K562 (cell line): ENCODE data around the gene GMEB2. TPM values are rescaled to one million over a fixed set of nuclear protein-coding genes. Genes with fewer than 3 reads are reported as not detected.

Experiments
- ARNT ChIP-seq, 2 experiments: fragments of 450-650 bp; IDR thresholded peaks; 2 replicates each; pipeline ENCODE4 v1.6.1; 2016; ENCODE audit warnings: mild to moderate bottlenecking in 1 of 2
- EZH2 ChIP-seq: IDR thresholded peaks from 2 replicates; pipeline ENCODE4 v1.6.1; 2012; ENCODE audit warnings: low read depth, mild to moderate bottlenecking, inconsistent platforms, low read length, borderline replicate concordance
- HMGN3 ChIP-seq: IDR thresholded peaks from 2 replicates; pipeline ENCODE4 v1.6.1; 2011; ENCODE audit warnings: borderline replicate concordance, low read depth, mild to moderate bottlenecking, mixed read lengths, low read length; ENCODE audit not compliant: insufficient read length; ENCODE audit errors: extremely low read depth
- MECOM ChIP-seq: fragments of 250-450 bp; sonication (Bioruptor Pico); IDR thresholded peaks from 2 replicates; pipeline ENCODE4 v1.8.0; 2022; ENCODE audit warnings: inconsistent platforms
- SREBF1 ChIP-seq: fragments of 150-350 bp; IDR thresholded peaks from 2 replicates; pipeline ENCODE4 v1.6.1; 2014; ENCODE audit warnings: antibody characterized with exemption, low read depth, low read length, borderline replicate concordance
- SRSF9 ChIP-seq: fragments of 200-400 bp; formaldehyde crosslinking; IDR thresholded peaks from 2 replicates; pipeline ENCODE4 v1.6.1; 2017; ENCODE audit warnings: low read depth, low read length, borderline replicate concordance
- THRAP3 ChIP-seq: fragments of 450-650 bp; IDR thresholded peaks from 2 replicates; pipeline ENCODE4 v1.6.1; 2016; ENCODE audit warnings: mild to moderate bottlenecking, inconsistent platforms, borderline replicate concordance
- ZNF644 ChIP-seq: fragments of 200-800 bp; sonication (Bioruptor generic); IDR thresholded peaks from 2 replicates; pipeline ENCODE4 v1.6.1; 2016; ENCODE audit warnings: low read depth, missing genetic modification characterization, missing compliant biosample characterization
- ZNF785 ChIP-seq: fragments of 250-450 bp; sonication (Bioruptor Pico); IDR thresholded peaks from 2 replicates; pipeline ENCODE4 v1.4.0; 2020; ENCODE audit warnings: mild to moderate bottlenecking
- polyA plus RNA-seq, 8 experiments: library from polyadenylated mRNA; depleted of rRNA in 4 of 8; stranded (reverse) in 5 of 8; unstranded in 3 of 8; fragments of >200 nt; fragmentation: Nextera tagmentation in 2 of 8; fragmentation: Illumina TruSeq in 1 of 8; extraction: Ambion mirVana in 2 of 8; extraction: Trizol in 1 of 8; gene quantifications; 2 replicates each; pipeline versions ENCODE4 v1.2.1 to v1.2.3, GENCODE V29; 2011 to 2014; ENCODE audit warnings: inconsistent platforms in 1 of 8, missing spikeins in 1 of 8
- total RNA-seq, 7 experiments: library from RNA; depleted of rRNA in 6 of 7; stranded (reverse); fragments of >200 nt in 6 of 7; fragmentation: Illumina TruSeq in 2 of 7; extraction: Trizol in 2 of 7; gene quantifications; 2 replicates each; pipeline versions ENCODE4 v1.2.1 to v1.2.3, GENCODE V29; 2011 to 2021; ENCODE audit warnings: low replicate concordance in 1 of 7
- TF ChIP-seq, protein P1 (sequence below), 2 experiments: IDR thresholded peaks in 1 of 2; conservative IDR thresholded peaks in 1 of 2; 2 replicates each; pipeline ENCODE4 v1.6.1; 2016; ENCODE audit warnings: low read depth in 2 of 2, mild to moderate bottlenecking in 1 of 2, missing compliant biosample characterization in 1 of 2, missing genetic modification characterization in 1 of 2, moderate library complexity in 1 of 2
- TF ChIP-seq, protein P2 (sequence below): fragments of 250-450 bp; sonication (Bioruptor Pico); IDR thresholded peaks from 2 replicates; pipeline ENCODE4 v1.8.0; 2022; ENCODE audit warnings: inconsistent platforms
- TF ChIP-seq, protein P3 (sequence below): fragments of 450-650 bp; formaldehyde crosslinking; IDR thresholded peaks from 2 replicates; pipeline ENCODE4 v1.4.0; 2020; ENCODE audit warnings: mild to moderate bottlenecking, mixed read lengths
- TF ChIP-seq, protein P4 (sequence below): sonication (generic); formaldehyde crosslinking; IDR thresholded peaks from 2 replicates; pipeline ENCODE4 v1.8.0; 2022; ENCODE audit warnings: mild to moderate bottlenecking, missing genetic modification reagents
- TF ChIP-seq, protein P5 (sequence below), 2 experiments: fragments of 450-650 bp; IDR thresholded peaks; 2 replicates each; pipeline ENCODE4 v1.6.1; 2018; ENCODE audit warnings: mild to moderate bottlenecking in 2 of 2, low read depth in 1 of 2; ENCODE audit not compliant: partially characterized antibody in 2 of 2

The GMEB2 gene
- total and polyA plus RNA-seq, 9 of the 15 experiments (the other 6 are each of a cell fraction or from before 2014, with no cell fraction given), result 0.03 to 13.9 (median 6.3) TPM

DNA sequence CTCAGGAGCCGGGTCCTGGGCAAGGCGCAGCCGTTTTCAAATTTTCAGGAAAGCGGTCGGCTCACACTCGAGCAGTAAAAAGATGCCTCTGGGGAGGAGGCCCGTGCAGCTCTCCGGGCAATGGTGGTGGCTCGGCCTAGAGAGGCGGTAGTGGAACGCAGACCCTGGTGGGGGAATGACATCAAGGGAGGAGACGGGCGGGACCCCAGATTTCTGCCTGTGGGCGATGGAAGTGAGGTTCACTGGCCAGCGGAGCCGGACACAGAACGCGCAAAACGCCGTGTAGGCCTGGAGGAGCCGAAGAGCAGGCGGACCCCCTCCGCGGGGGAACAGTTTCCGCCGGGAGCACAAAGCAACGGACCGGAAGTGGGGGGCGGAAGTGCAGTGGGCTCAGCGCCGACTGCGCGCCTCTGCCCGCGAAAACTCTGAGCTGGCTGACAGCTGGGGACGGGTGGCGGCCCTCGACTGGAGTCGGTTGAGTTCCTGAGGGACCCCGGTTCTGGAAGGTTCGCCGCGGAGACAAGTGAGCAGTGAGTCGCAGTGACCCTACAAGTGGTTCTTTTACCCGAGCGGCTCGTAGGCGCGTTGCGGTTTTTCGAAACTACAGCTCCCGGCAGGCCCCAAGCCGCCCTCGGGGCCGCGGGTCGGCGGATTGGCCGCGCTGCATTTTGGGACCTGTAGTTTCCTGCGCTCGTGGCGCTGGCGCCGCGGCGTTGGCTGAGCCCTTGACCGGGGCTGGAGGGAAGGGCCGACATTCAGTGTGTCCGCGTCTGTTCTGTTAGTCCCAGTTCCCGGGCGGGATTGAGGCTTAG is 31.2 kb upstream of the GMEB2 start, which contains the start of gene RTEL1 (continued):
- TF ChIP-seq EZH2 (no peak), HMGN3 (no peak), MECOM (no peak), ARNT (IDR thresholded peaks at IDR 0.05) (peak; percentile 18 to 34; a peak in 1 of 4 replicates), SRSF9 (no peak), THRAP3 (no peak), ZNF644 (no peak; the same call in 1 of the 2 replicates), SREBF1 (no peak), ZNF785 (CRISPR knock-in tag) (no peak)
- TF ChIP-seq, protein P1, sequence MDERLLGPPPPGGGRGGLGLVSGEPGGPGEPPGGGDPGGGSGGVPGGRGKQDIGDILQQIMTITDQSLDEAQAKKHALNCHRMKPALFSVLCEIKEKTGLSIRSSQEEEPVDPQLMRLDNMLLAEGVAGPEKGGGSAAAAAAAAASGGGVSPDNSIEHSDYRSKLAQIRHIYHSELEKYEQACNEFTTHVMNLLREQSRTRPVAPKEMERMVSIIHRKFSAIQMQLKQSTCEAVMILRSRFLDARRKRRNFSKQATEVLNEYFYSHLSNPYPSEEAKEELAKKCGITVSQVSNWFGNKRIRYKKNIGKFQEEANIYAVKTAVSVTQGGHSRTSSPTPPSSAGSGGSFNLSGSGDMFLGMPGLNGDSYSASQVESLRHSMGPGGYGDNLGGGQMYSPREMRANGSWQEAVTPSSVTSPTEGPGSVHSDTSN (CRISPR knock-in tag; IDR thresholded peaks at IDR 0.05; ENCODE audit: low read depth), result no peak
- TF ChIP-seq, protein P1 (tag; conservative IDR thresholded peaks at IDR 0.05; ENCODE audit: low read depth), result no peak
- TF ChIP-seq, protein P2, sequence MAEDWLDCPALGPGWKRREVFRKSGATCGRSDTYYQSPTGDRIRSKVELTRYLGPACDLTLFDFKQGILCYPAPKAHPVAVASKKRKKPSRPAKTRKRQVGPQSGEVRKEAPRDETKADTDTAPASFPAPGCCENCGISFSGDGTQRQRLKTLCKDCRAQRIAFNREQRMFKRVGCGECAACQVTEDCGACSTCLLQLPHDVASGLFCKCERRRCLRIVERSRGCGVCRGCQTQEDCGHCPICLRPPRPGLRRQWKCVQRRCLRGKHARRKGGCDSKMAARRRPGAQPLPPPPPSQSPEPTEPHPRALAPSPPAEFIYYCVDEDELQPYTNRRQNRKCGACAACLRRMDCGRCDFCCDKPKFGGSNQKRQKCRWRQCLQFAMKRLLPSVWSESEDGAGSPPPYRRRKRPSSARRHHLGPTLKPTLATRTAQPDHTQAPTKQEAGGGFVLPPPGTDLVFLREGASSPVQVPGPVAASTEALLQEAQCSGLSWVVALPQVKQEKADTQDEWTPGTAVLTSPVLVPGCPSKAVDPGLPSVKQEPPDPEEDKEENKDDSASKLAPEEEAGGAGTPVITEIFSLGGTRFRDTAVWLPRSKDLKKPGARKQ, result no peak
- TF ChIP-seq, protein P3, sequence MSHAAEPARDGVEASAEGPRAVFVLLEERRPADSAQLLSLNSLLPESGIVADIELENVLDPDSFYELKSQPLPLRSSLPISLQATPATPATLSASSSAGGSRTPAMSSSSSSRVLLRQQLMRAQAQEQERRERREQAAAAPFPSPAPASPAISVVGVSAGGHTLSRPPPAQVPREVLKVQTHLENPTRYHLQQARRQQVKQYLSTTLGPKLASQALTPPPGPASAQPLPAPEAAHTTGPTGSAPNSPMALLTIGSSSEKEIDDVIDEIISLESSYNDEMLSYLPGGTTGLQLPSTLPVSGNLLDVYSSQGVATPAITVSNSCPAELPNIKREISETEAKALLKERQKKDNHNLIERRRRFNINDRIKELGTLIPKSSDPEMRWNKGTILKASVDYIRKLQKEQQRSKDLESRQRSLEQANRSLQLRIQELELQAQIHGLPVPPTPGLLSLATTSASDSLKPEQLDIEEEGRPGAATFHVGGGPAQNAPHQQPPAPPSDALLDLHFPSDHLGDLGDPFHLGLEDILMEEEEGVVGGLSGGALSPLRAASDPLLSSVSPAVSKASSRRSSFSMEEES (CRISPR knock-in tag), result no peak
- TF ChIP-seq, protein P4, sequence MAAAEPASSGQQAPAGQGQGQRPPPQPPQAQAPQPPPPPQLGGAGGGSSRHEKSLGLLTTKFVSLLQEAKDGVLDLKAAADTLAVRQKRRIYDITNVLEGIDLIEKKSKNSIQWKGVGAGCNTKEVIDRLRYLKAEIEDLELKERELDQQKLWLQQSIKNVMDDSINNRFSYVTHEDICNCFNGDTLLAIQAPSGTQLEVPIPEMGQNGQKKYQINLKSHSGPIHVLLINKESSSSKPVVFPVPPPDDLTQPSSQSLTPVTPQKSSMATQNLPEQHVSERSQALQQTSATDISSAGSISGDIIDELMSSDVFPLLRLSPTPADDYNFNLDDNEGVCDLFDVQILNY (CRISPR knock-in tag), result no peak
- TF ChIP-seq, protein P5, sequence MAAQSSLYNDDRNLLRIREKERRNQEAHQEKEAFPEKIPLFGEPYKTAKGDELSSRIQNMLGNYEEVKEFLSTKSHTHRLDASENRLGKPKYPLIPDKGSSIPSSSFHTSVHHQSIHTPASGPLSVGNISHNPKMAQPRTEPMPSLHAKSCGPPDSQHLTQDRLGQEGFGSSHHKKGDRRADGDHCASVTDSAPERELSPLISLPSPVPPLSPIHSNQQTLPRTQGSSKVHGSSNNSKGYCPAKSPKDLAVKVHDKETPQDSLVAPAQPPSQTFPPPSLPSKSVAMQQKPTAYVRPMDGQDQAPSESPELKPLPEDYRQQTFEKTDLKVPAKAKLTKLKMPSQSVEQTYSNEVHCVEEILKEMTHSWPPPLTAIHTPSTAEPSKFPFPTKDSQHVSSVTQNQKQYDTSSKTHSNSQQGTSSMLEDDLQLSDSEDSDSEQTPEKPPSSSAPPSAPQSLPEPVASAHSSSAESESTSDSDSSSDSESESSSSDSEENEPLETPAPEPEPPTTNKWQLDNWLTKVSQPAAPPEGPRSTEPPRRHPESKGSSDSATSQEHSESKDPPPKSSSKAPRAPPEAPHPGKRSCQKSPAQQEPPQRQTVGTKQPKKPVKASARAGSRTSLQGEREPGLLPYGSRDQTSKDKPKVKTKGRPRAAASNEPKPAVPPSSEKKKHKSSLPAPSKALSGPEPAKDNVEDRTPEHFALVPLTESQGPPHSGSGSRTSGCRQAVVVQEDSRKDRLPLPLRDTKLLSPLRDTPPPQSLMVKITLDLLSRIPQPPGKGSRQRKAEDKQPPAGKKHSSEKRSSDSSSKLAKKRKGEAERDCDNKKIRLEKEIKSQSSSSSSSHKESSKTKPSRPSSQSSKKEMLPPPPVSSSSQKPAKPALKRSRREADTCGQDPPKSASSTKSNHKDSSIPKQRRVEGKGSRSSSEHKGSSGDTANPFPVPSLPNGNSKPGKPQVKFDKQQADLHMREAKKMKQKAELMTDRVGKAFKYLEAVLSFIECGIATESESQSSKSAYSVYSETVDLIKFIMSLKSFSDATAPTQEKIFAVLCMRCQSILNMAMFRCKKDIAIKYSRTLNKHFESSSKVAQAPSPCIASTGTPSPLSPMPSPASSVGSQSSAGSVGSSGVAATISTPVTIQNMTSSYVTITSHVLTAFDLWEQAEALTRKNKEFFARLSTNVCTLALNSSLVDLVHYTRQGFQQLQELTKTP (IDR thresholded peaks at IDR 0.05; ENCODE audit: low read depth in 1 of 2, partially characterized antibody in 2 of 2), result peak; percentile 59 to 99
